HG03439 (cell line): ENCODE data around the gene IGHMBP2.
"Not testable (repeated sequence)": the region's sequence is repeated elsewhere in the genome, so short reads cannot be mapped to it uniquely, and the experiment has no call there.

Source experiments
- ATAC-seq: cut with Tn5 transposase; IDR thresholded peaks from one replicate; pipeline ENCODE4 v1.9.1; 2021; ENCODE audit warnings: mild to moderate bottlenecking, moderate library complexity; ENCODE audit not compliant: unreplicated experiment

The IGHMBP2 gene

GRCh38 chr11:68903288-68904247, at the start of gene IGHMBP2, which contains the start of gene MRPL21:
IGHMBP2 (plus strand) TSS chr11:68903891; CDS start chr11:68903953, 62 bp downstream.
MRPL21 (minus strand) TSS chr11:68903832; CDS start chr11:68903810, 22 bp downstream.
- peak; percentile 75 for ATAC-seq

- ATAC-seq = no peak
These were observed 49.3 kb upstream of the IGHMBP2 start for GRCh38 chr11:68854273-68854958.

- ATAC-seq = no peak
These were observed 48.3 kb upstream of the IGHMBP2 start for GRCh38 chr11:68855205-68855981.

- not testable (repeated sequence) for ATAC-seq
These were observed 47.2 kb upstream of the IGHMBP2 start for GRCh38 chr11:68856425-68857030.

GRCh38 chr11:68857037-68857586, 46.6 kb upstream of the IGHMBP2 start:
- no peak for ATAC-seq

GRCh38 chr11:68859123-68859522, 44.6 kb upstream of the IGHMBP2 start:
- ATAC-seq = no peak

GRCh38 chr11:68862421-68862820, 41.3 kb upstream of the IGHMBP2 start:
- no peak for ATAC-seq

GRCh38 chr11:68863553-68864265, 40.0 kb upstream of the IGHMBP2 start:
- ATAC-seq = no peak

GRCh38 chr11:68865241-68865640, 38.5 kb upstream of the IGHMBP2 start:
- no peak for ATAC-seq

GRCh38 chr11:68867066-68867465, 36.6 kb upstream of the IGHMBP2 start:
- ATAC-seq = no peak

- ATAC-seq = no peak
These were observed 35.4 kb upstream of the IGHMBP2 start for GRCh38 chr11:68868221-68868835.

- ATAC-seq = no peak
These were observed 33.2 kb upstream of the IGHMBP2 start for GRCh38 chr11:68870470-68870869.

- no peak for ATAC-seq
These were observed 31.3 kb upstream of the IGHMBP2 start for GRCh38 chr11:68872216-68873003.

- ATAC-seq = no peak
These were observed 25.7 kb upstream of the IGHMBP2 start for GRCh38 chr11:68878022-68878421.

- no peak for ATAC-seq
These were observed 22.8 kb upstream of the IGHMBP2 start for GRCh38 chr11:68880851-68881250.

- ATAC-seq = no peak
These were observed 22.4 kb upstream of the IGHMBP2 start for GRCh38 chr11:68881320-68881719.

- ATAC-seq = no peak
These were observed 21.3 kb upstream of the IGHMBP2 start for GRCh38 chr11:68882391-68882790.

GRCh38 chr11:68884827-68885226, 18.9 kb upstream of the IGHMBP2 start:
- ATAC-seq = not testable (repeated sequence)
